Measurements from ENCODE around the gene ISY1.

DNA sequence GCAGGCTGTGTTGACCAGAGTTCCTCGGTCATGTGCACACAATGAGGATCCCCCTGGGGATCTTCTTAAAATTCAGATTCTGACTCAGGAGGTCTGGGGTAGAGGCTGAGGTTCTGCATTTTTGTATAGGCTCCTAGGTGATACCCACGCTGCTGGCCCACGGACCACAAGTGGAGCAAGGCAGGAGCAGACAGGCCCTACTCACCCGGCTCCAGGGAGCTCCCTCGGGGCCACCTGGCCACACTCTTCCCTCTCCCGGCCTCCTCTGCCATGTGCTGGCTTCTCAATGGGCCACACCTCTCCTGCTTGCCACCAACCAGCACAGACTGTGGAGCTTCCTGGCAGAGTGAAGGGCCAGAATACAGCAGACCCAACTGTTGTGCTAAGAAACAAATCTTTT lies 76.4 kb downstream of the ISY1 start:
- TF ChIP-seq FOXM1 (IDR thresholded peaks at IDR 0.05; ENCODE audit: borderline replicate concordance, low read depth) (no peak), CREB1 (IDR thresholded peaks at IDR 0.05; ENCODE audit: low read depth) (no peak), YY1 (IDR thresholded peaks at IDR 0.05; ENCODE audit: low read depth) (no peak), RAD21 (IDR thresholded peaks at IDR 0.05; ENCODE audit: low read depth) (no peak), EGR1 (IDR thresholded peaks at IDR 0.05) (no peak)
- TF ChIP-seq, protein P1, sequence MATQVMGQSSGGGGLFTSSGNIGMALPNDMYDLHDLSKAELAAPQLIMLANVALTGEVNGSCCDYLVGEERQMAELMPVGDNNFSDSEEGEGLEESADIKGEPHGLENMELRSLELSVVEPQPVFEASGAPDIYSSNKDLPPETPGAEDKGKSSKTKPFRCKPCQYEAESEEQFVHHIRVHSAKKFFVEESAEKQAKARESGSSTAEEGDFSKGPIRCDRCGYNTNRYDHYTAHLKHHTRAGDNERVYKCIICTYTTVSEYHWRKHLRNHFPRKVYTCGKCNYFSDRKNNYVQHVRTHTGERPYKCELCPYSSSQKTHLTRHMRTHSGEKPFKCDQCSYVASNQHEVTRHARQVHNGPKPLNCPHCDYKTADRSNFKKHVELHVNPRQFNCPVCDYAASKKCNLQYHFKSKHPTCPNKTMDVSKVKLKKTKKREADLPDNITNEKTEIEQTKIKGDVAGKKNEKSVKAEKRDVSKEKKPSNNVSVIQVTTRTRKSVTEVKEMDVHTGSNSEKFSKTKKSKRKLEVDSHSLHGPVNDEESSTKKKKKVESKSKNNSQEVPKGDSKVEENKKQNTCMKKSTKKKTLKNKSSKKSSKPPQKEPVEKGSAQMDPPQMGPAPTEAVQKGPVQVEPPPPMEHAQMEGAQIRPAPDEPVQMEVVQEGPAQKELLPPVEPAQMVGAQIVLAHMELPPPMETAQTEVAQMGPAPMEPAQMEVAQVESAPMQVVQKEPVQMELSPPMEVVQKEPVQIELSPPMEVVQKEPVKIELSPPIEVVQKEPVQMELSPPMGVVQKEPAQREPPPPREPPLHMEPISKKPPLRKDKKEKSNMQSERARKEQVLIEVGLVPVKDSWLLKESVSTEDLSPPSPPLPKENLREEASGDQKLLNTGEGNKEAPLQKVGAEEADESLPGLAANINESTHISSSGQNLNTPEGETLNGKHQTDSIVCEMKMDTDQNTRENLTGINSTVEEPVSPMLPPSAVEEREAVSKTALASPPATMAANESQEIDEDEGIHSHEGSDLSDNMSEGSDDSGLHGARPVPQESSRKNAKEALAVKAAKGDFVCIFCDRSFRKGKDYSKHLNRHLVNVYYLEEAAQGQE (IDR thresholded peaks at IDR 0.05; ENCODE audit: low read depth), result no peak
